Measurements from ENCODE around the gene TBC1D8B. TPM values are rescaled to one million over a fixed set of nuclear protein-coding genes. Genes with fewer than 3 reads are reported as not detected.
A peak's percentile ranks its signal among the peaks of the same experiment; 100 is the strongest.

The TBC1D8B gene
- 7.2 and 11.6 TPM in 2 replicates for total RNA-seq (2016; rRNA removed; fragmentation: Illumina TruSeq; extraction: Trizol)
- 0.71 and 1.1 TPM in 2 replicates for total RNA-seq (2016; cell fraction: cytosol; rRNA removed; fragmentation: Illumina TruSeq; extraction: Trizol; ENCODE audit: low read depth)
- total RNA-seq (2016; cell fraction: insoluble cytoplasmic fraction; rRNA removed; fragmentation: Illumina TruSeq; extraction: Trizol): 6.7 and 11.4 TPM in 2 replicates
- 1.8 and 2.3 TPM in 2 replicates for total RNA-seq (2016; cell fraction: membrane; rRNA removed; fragmentation: Illumina TruSeq; extraction: Trizol)
- 10.4 and 10.7 TPM in 2 replicates for total RNA-seq (2016; cell fraction: nucleus; rRNA removed; fragmentation: Illumina TruSeq; extraction: Trizol)
- polyA plus RNA-seq (2011; rRNA removed): 4.0 and 6.2 TPM in 2 replicates
- polyA plus RNA-seq (2011; cell fraction: cytosol; rRNA removed): 1.7 and 3.1 TPM in 2 replicates
- 2.1 and 3.1 TPM in 2 replicates for polyA plus RNA-seq (2011; cell fraction: nucleus; rRNA removed)
- polyA plus RNA-seq (2012): 4.7 and 5.9 TPM in 2 replicates
- polyA plus RNA-seq (2016; cell fraction: cytosol; fragmentation: Illumina TruSeq; extraction: Trizol; ENCODE audit: low read depth): 0.18 and 0.25 TPM in 2 replicates
- 8.1 TPM in 2 replicates for polyA plus RNA-seq (2016; cell fraction: insoluble cytoplasmic fraction; fragmentation: Illumina TruSeq; extraction: Trizol; ENCODE audit: low read depth)
- polyA plus RNA-seq (2016; cell fraction: membrane; fragmentation: Illumina TruSeq; extraction: Trizol; ENCODE audit: low read depth): 0.56 and 0.88 TPM in 2 replicates
- 9.5 and 10.3 TPM in 2 replicates for polyA plus RNA-seq (2016; cell fraction: nucleus; fragmentation: Illumina TruSeq; extraction: Trizol; ENCODE audit: insufficient read depth, low read depth)
- 0.05 and 3.7 TPM in 2 replicates for polyA minus RNA-seq (2011; rRNA and poly(A)+ RNA removed; ENCODE audit: low replicate concordance)
- 5.5 and 6.3 TPM in 2 replicates for polyA minus RNA-seq (2011; cell fraction: cytosol; rRNA and poly(A)+ RNA removed)
- polyA minus RNA-seq (2011; cell fraction: nucleus; rRNA and poly(A)+ RNA removed): 13.8 and 14.2 TPM in 2 replicates
- percentile 49 among the genes with signal in this experiment for Bru-seq, nascent RNA
- percentile 54 among the genes with signal in this experiment for BruChase-seq, experiment 1, labeled RNA remaining after a 6-hour chase
- BruChase-seq, experiment 2, labeled RNA remaining after a 2-hour chase: percentile 53 among the genes with signal in this experiment
- long read RNA-seq, experiment 1, partial matches to known transcripts: 2 of 2 reads
- long read RNA-seq, experiment 1, other reads (novel, unspliced or antisense): 0 of 2 reads
- long read RNA-seq, experiment 2, partial matches to known transcripts: 2 of 3 reads
- long read RNA-seq, experiment 2, other reads (novel, unspliced or antisense): 1 of 3 reads

DNA sequence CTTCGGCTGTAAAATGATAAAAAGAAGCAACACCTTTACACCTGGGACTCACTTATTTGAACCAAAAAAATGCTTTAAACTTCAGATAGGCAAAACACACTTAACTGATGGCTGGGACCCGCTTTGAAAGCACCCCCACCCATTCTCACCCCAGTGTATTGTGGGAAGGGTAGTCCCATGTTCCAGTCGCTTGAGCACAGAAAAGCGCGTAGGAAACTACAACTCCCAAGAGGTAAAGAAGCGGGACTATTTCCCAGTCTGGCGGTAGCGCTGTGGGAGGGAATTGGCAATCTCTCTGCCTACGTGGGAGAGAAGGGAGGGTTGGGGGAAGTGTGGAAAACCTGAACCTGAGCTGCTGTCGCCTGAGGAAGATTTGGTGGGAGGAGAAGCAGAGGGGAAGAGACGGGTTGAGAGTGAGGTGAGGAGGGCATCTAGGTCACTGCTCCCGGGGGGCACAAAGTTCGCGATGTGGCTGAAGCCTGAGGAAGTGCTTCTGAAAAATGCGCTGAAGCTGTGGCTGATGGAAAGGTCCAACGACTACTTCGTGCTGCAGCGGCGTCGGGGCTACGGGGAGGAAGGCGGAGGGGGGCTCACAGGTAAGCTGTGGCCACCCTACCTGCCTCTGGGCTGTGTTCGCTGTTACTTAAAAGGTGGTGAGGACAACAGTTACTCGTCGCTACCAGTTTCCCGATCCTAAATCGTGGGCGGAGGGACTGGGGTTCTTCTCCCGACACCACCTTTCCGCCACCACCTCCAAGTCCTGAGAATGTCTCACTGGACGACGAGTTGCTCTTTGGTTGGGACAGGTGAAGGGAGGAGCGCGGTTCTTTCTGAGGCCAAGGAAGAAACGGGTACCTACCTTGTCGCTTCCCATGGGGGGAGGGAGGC is at the start of gene TBC1D8B:
TBC1D8B (plus strand) TSS at position 286 of the 888 bp plus-strand sequence; CDS start at position 467, 181 bp downstream.
- ChIA-PET POLR2A (interaction anchor here (1.2 kb wide), 2 partner anchors 22 to 109 kb away, joined by 3 read pairs; no protein-coding TSS in a partner anchor), CTCF (ENCODE audit: low intra/inter-chr PET ratio, low total read pairs) (no interaction called here)
- ATAC-seq (peak; percentile 98), DNase-seq (ENCODE audit: low spot score) (peak; percentile 89), FAIRE-seq (peak; percentile 86)
- Histone ChIP-seq H3K9ac (ENCODE audit: insufficient read depth, low read depth, low read length) (peak within 1 kb of the TSS; percentile 78), H4K20me1 (ENCODE audit: insufficient read depth, low read length) (no peaks in the 10 kb centered on the region), H3K27me3 (ENCODE audit: control insufficient read depth in 1 of 2, insufficient read depth in 2 of 2, low read length in 2 of 2) (no peaks in the 10 kb centered on the region), H2AFZ (ENCODE audit: low read length) (peak within 1 kb of the TSS; percentile 62), H3K4me1 (ENCODE audit: insufficient read depth, low read length) (peaks cover 41% of the 10 kb centered on the region), H3K79me2 (ENCODE audit: insufficient read depth, low read length) (peaks cover 4% of the 10 kb centered on the region), H3K27ac (ENCODE audit: extremely low read length, insufficient read depth, low read length) (peak within 1 kb of the TSS; percentile 77), H3K4me3 (replicated peaks in 1 of 3; ENCODE audit: insufficient read depth in 1 of 3, low read depth in 2 of 3, low read length in 3 of 3) (peak within 1 kb of the TSS; percentile 74 to 83 (median 80)), H3K9me3 (ENCODE audit: low read length) (no peaks in the 10 kb centered on the region), H3K4me2 (ENCODE audit: low read depth, low read length) (peak within 1 kb of the TSS; percentile 74), H3K36me3 (replicated peaks in 1 of 2; ENCODE audit: control insufficient read depth in 1 of 2, insufficient read depth in 2 of 2, low read length in 2 of 2) (no peaks in the 10 kb centered on the region)
- in situ Hi-C loops (cut with HindIII; ENCODE audit: extremely low pct_ligation_motif_present, low pct_unique_long_range_greater_than_20kb) (no loop called here), intact Hi-C loops (cut with micrococcal nuclease; ENCODE audit: unreplicated experiment) (no loop called here)
- TSS peak; percentile 62 for BruUV-seq (replicated peaks)
- 3% methylated on average over 20 of the region's 36 CpGs for WGBS (ENCODE audit: low lambda C conversion rate)
- no peak for TF ChIP-seq ISL2 (CRISPR knock-in tag; IDR thresholded peaks at IDR 0.05)
- TF ChIP-seq CREM (IDR thresholded peaks at IDR 0.05): peak; percentile 83
- no peak for TF ChIP-seq CREM (CRISPR knock-in tag; IDR thresholded peaks at IDR 0.05)
- TF ChIP-seq SNRNP70 (IDR thresholded peaks at IDR 0.05; ENCODE audit: low read depth, low read length): no peak
- TF ChIP-seq, protein P1, sequence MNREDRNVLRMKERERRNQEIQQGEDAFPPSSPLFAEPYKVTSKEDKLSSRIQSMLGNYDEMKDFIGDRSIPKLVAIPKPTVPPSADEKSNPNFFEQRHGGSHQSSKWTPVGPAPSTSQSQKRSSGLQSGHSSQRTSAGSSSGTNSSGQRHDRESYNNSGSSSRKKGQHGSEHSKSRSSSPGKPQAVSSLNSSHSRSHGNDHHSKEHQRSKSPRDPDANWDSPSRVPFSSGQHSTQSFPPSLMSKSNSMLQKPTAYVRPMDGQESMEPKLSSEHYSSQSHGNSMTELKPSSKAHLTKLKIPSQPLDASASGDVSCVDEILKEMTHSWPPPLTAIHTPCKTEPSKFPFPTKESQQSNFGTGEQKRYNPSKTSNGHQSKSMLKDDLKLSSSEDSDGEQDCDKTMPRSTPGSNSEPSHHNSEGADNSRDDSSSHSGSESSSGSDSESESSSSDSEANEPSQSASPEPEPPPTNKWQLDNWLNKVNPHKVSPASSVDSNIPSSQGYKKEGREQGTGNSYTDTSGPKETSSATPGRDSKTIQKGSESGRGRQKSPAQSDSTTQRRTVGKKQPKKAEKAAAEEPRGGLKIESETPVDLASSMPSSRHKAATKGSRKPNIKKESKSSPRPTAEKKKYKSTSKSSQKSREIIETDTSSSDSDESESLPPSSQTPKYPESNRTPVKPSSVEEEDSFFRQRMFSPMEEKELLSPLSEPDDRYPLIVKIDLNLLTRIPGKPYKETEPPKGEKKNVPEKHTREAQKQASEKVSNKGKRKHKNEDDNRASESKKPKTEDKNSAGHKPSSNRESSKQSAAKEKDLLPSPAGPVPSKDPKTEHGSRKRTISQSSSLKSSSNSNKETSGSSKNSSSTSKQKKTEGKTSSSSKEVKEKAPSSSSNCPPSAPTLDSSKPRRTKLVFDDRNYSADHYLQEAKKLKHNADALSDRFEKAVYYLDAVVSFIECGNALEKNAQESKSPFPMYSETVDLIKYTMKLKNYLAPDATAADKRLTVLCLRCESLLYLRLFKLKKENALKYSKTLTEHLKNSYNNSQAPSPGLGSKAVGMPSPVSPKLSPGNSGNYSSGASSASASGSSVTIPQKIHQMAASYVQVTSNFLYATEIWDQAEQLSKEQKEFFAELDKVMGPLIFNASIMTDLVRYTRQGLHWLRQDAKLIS (CRISPR knock-in tag; IDR thresholded peaks at IDR 0.05): no peak
- TF ChIP-seq ZNF570 (CRISPR knock-in tag; IDR thresholded peaks at IDR 0.05; ENCODE audit: borderline replicate concordance): no peak
- TF ChIP-seq ZNF331 (CRISPR knock-in tag; IDR thresholded peaks at IDR 0.05): no peak; the same call in 1 of the 2 replicates
- no peak for TF ChIP-seq MEIS2 (CRISPR knock-in tag; IDR thresholded peaks at IDR 0.05)
- peak; percentile 58; the same call in 1 of the 2 replicates for TF ChIP-seq PHF20 (CRISPR knock-in tag; IDR thresholded peaks at IDR 0.05)
- TF ChIP-seq TCF7L2 (IDR thresholded peaks at IDR 0.05; ENCODE audit: low read depth, low read length): no peak

Measured in HepG2 (cell line).